HG02938 (cell line): ENCODE measurements around the gene APP.

Experiments used
- ATAC-seq: cut with Tn5 transposase; IDR thresholded peaks from one replicate; pipeline ENCODE4 v1.9.1; 2021; ENCODE audit warnings: mild to moderate bottlenecking, moderate library complexity; ENCODE audit not compliant: unreplicated experiment

APP gene

GRCh38 chr21:25985990-25986389 is 184.6 kb downstream of the APP start:
- ATAC-seq = no peak

- no peak for ATAC-seq
Measured at GRCh38 chr21:25984538-25984937, 186.0 kb downstream of the APP start.

GRCh38 chr21:25983745-25984144 is 186.8 kb downstream of the APP start:
- ATAC-seq = no peak

GRCh38 chr21:25980710-25981109 is 189.9 kb downstream of the APP start:
- ATAC-seq = no peak

GRCh38 chr21:25979845-25980616 is 190.5 kb downstream of the APP start:
- no peak for ATAC-seq

- ATAC-seq = no peak
Measured at GRCh38 chr21:25977068-25977611, 193.4 kb downstream of the APP start.

- ATAC-seq = no peak
Measured at GRCh38 chr21:25974964-25975363, 195.6 kb downstream of the APP start.

GRCh38 chr21:25970254-25970930 is 200.2 kb downstream of the APP start:
- no peak for ATAC-seq

GRCh38 chr21:25967901-25968438 is 202.6 kb downstream of the APP start:
- ATAC-seq = peak; percentile 37

- peak; percentile 96 for ATAC-seq
Measured at GRCh38 chr21:25967181-25967900, 203.2 kb downstream of the APP start.

GRCh38 chr21:25965951-25966707 is 204.4 kb downstream of the APP start:
- ATAC-seq = no peak

GRCh38 chr21:25964926-25965325 is 205.6 kb downstream of the APP start:
- no peak for ATAC-seq

- ATAC-seq = no peak
Measured at GRCh38 chr21:25964015-25964414, 206.6 kb downstream of the APP start.

GRCh38 chr21:25963181-25963580 is 207.4 kb downstream of the APP start:
- no peak for ATAC-seq

GRCh38 chr21:25961042-25961441 is 209.5 kb downstream of the APP start:
- ATAC-seq = no peak

GRCh38 chr21:25960402-25960801 is 210.2 kb downstream of the APP start:
- ATAC-seq = no peak

GRCh38 chr21:25959799-25960198 is 210.8 kb downstream of the APP start:
- no peak for ATAC-seq

GRCh38 chr21:25956993-25957714 is 213.4 kb downstream of the APP start:
- no peak for ATAC-seq

GRCh38 chr21:25955646-25956045 is 214.9 kb downstream of the APP start:
- ATAC-seq = no peak

GRCh38 chr21:25953659-25954058 is 216.9 kb downstream of the APP start:
- ATAC-seq = no peak
